NCI-H82 (cell line): ENCODE data around the gene ZNF729.
"Not testable (repeated sequence)": the region's sequence is repeated elsewhere in the genome, so short reads cannot be mapped to it uniquely, and the experiment has no call there.

ENCODE experiments used
- DNase-seq: peaks from one replicate; lab custom pipeline; 2025; lab: John Stamatoyannopoulos, UW

The ZNF729 gene

DNA sequence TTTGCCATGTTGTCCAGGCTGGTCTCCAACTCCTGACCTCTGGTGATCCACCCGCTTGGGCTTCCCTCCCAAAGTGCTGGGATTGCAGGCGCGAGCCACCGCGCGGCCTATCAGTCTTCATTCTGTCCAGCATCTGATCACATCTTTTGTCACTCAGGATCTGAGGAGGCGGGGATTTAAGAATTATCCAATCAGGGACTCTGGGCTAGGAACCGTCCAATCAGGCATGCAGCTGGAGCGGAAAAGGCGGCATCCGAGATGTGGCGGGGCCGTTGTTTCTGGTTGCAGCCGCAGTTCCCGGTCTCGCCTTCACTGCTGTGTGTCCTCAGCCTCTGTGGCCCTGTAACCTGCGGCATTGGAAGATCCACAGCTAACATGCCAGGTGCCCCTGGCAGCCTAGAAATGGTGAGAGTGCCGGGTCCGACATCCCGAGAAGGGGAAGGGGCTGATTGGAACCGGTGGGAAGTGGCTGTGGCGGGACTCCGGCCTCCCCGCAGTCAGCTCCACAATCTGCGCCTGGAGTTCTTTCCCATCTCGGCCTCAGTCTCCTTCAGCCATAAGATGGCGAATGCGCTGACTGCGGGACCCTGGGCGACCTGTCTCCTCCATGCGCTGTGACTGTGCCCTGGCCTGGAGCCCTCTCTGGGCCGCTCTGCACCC is at the start of gene ZNF729:
ZNF729 (plus strand) TSS at position 291 of the 660 bp plus-strand sequence; CDS start at position 376, 85 bp downstream.
- peak; percentile 1 for DNase-seq

DNA sequence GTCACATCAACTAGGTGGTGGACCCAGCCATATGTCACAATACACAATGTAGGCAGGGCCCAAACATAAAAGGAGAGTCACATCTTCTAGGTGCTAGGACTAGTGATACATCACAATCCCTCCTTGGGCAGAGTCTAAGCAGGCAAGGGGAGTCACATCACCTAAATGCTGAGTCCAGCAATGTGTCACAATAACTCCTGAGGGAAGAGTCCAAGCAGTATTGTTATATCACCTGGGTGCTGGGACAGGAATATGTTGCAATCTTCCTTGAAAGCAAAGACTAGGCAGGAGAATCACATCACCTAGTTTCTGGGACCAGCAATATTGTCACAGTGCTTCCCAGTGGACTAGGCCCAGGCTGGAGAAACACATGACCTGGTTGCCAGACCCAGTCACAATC is 29.4 kb upstream of the ZNF729 start:
- DNase-seq: no peak

DNA sequence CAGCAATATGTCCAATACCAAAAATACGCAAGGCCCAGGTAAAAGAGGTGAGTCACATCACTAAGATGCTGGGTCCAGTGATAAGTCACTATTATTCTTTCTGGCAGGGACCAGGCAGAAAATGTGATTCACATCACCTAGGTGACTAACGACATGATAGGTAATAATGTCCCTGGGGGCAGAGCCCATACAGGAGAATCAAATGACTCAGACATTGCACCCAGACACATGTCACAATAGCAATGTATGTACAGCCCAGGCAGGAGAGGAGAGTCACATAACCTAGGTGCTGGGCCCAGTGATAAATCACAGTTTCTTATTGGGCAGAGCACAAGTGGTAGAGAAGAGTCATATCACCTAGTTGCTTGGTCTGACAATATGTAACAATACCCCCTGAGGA is 28.9 kb upstream of the ZNF729 start:
- DNase-seq: no peak

DNA sequence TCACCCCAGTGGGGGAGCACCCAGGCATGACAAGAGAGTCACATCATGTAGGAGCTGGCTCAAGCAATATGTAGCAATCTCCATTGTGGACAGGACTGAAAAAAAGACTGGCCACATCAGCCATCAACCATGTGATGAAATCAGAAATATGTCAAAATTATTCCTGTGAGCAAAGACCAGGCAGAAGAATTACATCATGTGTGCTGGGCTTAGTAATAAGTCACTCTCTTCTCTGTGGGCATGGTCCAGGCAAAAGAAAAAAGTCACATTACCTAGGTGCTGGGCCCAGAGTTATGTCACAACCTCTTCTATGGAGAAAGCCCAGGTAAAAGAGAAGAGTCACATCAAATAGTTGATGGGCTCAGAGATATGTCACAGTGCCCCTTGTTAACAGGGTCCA is 28.3 kb upstream of the ZNF729 start:
- DNase-seq: no peak

DNA sequence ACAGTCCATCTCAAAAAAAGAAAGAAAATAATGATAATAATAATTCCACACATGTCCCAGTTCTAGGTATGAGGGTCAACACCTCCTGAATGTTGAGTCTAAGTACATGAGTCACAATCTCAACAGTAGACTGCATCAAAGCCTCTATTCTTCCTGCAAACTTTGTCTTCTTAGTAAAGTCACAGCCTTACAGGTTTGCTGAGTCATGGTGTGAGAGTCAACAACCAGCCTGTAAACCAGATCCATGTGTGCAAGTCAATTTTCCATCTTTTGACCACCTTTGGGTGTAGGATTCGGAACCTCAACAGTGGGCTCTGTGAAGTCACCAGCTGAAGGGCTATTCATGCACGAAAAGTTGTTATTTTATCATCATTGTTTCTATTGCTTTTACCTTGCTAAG is 25.7 kb upstream of the ZNF729 start:
- DNase-seq: no peak

DNA sequence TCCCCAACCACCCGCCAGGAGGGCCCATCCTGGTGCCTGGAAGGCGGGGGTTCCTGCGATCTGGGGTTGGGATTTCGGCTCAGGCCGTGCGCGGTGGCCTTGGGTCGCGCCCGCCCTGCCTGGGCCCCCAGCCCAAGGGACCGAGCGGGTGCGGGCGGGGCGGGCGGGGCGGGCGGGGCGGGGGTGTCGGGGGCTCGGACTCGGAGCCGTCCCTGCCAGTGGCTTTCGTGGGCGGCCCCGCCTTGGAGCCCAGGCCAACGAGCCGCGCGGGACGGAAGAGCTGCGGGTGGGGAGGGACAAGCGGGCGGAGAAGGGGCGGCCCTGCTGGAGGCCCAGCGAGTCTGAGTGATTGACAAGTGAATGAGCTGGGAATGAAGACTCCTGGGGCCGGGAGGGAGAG is 24.6 kb upstream of the ZNF729 start:
- no peak for DNase-seq

DNA sequence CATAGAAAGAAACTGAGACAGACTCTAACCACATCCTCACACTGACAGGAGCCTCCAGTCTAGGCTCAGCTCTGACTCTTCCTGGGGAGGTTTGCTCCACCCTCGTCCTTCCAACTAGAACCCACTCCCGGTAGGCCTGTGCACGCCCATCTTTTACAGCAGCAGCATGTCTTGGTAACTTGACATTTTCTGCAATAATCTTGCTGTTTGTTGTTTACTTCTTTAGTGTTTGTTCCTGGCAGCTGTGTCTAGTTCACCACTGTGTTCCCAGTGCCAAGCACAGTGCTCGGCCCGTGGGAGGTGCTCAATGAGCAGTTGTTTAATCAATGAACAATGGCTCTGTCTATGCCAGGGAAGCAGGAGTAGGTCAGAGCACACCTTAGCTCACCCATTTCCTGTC is 23.1 kb upstream of the ZNF729 start:
- DNase-seq: no peak

DNA sequence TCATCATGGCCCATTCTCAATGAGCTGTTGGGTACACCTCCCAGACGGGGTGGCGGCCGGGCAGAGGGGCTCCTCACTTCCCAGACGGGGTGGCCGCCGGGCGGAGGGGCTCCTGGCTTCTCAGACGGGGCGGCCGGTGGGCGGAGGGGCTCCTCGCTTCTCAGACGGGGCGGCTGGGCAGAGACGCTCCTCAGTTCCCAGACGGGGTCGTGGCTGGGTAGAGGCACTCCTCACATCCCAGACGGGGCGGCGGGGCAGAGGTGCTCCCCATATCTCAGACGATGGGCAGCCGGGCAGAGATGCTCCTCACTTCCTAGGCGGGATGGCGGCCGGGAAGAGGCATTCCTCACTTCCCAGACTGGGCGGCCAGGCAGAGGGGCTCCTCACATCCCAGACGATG is 35.3 kb downstream of the ZNF729 start:
- DNase-seq: not testable (repeated sequence)

DNA sequence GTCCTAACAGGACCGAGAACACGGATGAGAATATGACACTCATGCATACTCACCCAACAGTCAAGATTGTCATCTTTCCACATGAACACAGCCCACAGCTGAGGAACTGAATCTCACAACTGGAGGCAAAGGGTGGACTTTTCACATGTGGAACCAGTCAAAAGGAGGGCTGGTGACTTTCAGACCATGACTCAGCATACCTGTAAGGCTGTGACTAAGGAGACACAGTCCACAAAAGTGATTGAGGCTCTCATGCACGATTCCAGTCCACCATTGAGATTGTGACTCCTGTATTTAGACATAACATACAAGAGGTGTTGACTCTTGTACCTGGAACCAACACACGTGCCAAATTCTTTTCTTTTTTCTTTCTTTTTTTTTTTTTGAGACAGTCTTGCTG is 40.0 kb downstream of the ZNF729 start:
- no peak for DNase-seq

DNA sequence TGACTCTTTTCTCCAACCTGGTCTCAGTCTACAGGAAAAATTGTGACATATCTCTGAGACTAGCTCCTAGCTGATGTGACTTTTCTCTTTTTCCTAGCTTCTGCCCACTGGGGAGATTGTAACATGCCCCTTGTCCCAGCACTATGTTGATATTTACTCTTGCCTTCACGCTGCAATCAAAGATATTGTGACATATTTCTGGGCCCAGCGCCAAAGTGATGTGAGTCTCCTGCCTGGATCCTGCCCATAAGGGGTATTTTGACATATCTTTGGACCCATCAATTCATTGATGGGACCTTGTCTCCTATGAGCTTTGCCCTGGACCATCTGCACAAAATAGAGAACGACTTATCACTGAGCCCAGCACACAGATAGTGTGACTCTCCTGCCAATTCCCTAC is 41.1 kb downstream of the ZNF729 start:
- no peak for DNase-seq

DNA sequence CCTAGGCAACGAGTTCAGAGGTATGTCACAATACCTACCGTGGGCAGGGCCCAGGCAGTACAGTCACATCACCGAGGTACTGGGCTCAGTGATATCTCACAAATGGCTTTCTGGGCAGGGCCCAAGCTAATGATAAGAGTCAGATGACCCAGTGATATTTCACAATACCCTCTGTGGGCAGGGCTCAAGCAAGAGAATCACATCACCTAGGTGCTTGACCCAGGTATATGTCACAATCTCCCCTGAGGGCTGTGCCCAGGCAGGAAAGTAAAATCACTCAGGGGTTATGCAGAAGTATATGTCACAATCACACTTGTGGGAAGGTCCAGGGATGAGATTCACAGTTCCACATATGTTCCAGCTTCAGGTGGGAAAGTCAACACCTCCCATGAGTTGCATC is 45.3 kb downstream of the ZNF729 start:
- DNase-seq: no peak

DNA sequence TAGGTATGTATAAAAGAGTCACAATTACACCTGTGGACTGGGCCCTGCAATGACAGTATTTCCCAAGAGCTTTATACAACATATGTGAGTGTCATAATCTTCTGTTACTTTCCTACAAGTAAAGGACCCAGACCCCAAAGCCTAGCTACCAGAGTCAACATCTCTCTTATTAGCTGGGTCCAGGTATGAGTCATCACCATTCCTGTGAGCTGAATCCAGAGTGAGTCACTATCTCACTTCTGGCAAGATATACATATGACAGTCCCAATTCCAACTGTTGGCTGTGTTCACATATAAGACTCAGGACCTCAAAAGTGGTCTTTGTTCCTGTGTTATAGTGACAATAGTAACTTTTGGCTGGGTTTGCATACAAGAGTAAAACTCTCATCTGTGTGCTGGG is 46.7 kb downstream of the ZNF729 start:
- DNase-seq: no peak

DNA sequence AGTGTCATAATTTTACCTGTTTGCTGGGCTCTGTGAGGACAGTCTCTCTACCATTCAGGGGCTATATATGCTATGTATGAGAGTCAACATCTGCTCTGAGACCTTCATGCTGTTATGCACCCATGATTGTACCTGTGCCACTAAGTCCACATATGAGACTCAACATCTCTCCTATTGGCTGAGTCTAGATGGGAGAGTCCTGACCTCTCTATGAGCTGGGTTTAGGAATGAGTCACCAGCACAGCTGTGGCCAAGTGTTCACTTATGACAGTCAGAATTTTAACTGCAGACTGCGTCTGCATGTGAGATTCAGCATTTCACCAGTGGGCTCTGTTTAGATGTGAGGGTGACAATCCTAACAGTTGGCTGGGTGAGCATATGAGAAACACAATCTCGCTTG is 49.5 kb downstream of the ZNF729 start:
- DNase-seq: no peak

DNA sequence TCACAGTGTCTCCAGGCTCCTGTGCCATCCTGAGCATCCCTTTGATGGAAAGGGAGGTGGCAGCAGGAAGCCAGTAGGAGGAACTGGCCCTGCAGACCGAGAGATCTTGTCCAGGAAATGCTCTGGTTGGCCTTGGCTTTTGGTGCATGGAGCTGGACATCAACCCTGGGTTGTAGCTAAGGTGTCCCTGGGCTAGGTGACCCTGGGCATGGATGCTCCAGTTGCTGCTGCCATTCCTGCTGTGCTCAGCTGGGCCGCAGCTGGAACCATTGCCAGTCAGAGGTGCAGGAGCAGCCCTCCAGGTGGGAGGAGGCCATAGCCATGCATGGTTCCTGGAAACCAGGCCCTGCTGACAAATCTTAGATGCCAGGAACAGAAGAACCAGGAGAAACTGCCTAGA is 68.4 kb downstream of the ZNF729 start:
- no peak for DNase-seq
